Bronchial epithelial cell (primary cell): ENCODE results near the gene ZNF680. TPM values are rescaled to one million over a fixed set of nuclear protein-coding genes. Genes with fewer than 3 reads are reported as not detected.

ENCODE experiments used
- DNase-seq: peaks from one replicate; pipeline ENCODE4 v3.0.0-alpha.2; 2010; ENCODE audit warnings: low read depth
- FAIRE-seq: peaks from 2 replicates; lab custom pipeline; 2011; peaks lifted over from hg19 to GRCh38; lab: Jason Lieb, UNC
- H3K27me3 ChIP-seq: 2 replicates; pipeline ENCODE4 v1.5.1; 2011; ENCODE audit warnings: low read length; ENCODE audit not compliant: control insufficient read depth, insufficient read depth
- H3K36me3 ChIP-seq: 2 replicates; pipeline ENCODE4 v1.5.1; 2011; ENCODE audit warnings: low read length; ENCODE audit not compliant: control insufficient read depth, insufficient read depth
- H3K4me3 ChIP-seq: 2 replicates; pipeline ENCODE4 v1.5.1; 2011; ENCODE audit warnings: mild to moderate bottlenecking, low read depth, low read length, control low read depth
- total RNA-seq: library from RNA; depleted of rRNA; stranded (reverse); fragments of >200 nt; gene quantifications from 2 replicates; pipeline ENCODE4 v1.2.1, GENCODE V29; 2014
- TF ChIP-seq, protein P1 (sequence below): IDR thresholded peaks from 2 replicates; pipeline ENCODE4 v1.5.1; 2011; ENCODE audit warnings: mild to moderate bottlenecking, moderate library complexity, low read length, control low read depth, inconsistent platforms; ENCODE audit not compliant: insufficient read depth, severe bottlenecking

The ZNF680 gene
- total RNA-seq, 1 donor from 2014 or later: 10.3 TPM

DNA sequence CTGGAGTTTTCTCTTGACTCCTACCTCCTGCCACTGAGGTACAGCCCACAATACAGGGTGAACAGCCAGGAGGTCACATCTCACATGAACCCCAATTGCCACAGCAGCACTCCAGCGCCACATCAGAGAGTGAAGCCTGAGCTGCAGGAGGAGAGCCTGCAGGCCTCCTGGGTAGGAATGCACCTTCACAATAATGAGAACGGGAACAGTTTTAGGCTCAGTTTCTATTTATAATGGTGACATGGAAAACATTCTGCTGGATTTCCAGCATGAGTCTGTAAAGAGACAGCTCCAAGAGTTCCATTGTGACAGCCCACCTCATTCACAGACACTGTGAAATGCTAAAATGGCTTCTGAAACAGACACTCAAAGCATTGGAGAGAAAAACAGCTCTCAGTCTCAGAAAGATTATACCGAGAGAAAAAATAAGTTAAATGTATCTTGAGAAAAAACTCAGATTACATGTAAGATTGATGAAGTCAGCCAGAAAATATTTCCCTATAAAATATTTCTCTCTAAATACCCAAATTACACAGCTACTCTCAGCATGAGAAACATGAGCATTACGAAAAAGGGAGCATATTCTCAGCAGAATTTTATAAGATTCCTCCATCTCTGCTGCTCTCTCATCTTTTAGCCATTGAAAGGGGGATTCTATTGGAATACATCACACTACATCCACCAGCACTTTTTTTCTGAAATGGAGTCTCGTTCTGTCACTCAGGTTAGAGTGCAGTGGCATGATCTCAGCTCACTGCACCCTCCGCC, 11.3 kb downstream of the ZNF680 start:
- FAIRE-seq (no peak), DNase-seq (no peak)
- H3K27me3 ChIP-seq: no peaks in the 10 kb centered on the region
- peaks cover 2% of the 10 kb centered on the region for H3K36me3 ChIP-seq
- no peak overlapping the region for H3K4me3 ChIP-seq
- TF ChIP-seq, protein P1, sequence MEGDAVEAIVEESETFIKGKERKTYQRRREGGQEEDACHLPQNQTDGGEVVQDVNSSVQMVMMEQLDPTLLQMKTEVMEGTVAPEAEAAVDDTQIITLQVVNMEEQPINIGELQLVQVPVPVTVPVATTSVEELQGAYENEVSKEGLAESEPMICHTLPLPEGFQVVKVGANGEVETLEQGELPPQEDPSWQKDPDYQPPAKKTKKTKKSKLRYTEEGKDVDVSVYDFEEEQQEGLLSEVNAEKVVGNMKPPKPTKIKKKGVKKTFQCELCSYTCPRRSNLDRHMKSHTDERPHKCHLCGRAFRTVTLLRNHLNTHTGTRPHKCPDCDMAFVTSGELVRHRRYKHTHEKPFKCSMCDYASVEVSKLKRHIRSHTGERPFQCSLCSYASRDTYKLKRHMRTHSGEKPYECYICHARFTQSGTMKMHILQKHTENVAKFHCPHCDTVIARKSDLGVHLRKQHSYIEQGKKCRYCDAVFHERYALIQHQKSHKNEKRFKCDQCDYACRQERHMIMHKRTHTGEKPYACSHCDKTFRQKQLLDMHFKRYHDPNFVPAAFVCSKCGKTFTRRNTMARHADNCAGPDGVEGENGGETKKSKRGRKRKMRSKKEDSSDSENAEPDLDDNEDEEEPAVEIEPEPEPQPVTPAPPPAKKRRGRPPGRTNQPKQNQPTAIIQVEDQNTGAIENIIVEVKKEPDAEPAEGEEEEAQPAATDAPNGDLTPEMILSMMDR: no peak

DNA sequence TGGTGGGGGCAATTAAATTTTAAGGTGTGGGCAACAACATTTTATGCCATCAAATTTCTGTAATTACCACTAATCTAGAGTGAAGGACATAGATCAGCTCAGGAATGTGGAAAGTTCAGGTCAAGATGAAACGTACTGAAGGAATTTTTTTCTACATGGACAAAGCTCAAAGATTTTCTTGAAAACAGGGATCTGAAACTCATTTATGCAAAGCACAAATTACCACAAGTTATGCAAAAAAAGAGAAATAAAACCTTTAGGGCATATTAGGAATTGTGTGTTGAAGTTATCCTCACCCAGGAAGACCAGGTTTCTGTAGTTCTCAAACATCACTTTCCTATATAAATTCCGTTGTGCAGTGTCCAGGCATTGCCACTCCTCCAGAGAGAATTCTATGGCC, 18.9 kb downstream of the ZNF680 start:
- no peak overlapping the region for H3K4me3 ChIP-seq
- no peaks in the 10 kb centered on the region for H3K27me3 ChIP-seq
- no peak for FAIRE-seq
- DNase-seq: no peak
- H3K36me3 ChIP-seq: peaks cover 2% of the 10 kb centered on the region
- TF ChIP-seq, protein P1: no peak

DNA sequence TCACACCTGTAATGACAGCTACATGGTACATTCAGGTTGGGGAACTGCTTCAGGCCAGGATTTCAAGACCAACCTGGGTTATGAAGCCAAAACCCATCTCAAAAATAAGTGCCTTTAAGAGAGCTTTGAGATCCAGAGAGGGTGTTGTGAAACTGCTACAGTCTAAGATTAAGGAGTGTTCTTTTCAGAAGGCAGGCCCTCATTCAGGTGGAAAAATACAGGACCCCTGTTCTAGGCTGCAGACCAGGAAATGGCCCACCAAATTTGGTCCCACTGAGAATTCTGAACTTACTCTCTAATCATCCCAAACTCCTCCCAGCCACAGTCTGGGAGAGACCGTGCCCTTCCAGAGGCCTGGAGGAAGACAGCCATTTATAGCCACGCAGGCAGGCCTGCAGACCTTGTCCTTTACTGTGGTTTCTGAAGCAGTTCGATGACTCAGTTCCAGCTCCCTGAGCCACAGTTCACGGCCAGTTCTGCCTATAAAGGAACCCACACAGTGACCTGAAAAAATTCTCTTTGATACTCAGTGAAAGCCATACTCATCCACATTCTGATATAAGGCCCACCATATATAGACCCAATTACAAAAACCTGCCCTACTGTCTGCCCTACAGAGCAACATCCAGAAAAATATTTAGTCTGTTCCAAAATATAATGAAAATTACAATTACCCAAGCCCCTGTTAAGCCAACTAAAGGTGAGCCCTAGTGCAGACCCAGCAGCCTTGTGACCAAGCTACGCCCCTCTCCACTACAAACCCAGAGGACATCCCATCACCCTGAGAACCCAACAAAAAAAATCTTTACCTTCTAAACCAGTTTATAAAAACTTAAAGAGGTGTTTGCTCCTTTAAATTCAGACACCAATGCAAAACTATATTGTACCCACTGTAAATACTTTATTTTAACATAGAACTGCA, 21.2 kb downstream of the ZNF680 start:
- DNase-seq (peak; percentile 20), FAIRE-seq (no peak)
- no peak overlapping the region for H3K4me3 ChIP-seq
- peaks cover 2% of the 10 kb centered on the region for H3K36me3 ChIP-seq
- TF ChIP-seq, protein P1: no peak
- H3K27me3 ChIP-seq: no peaks in the 10 kb centered on the region

DNA sequence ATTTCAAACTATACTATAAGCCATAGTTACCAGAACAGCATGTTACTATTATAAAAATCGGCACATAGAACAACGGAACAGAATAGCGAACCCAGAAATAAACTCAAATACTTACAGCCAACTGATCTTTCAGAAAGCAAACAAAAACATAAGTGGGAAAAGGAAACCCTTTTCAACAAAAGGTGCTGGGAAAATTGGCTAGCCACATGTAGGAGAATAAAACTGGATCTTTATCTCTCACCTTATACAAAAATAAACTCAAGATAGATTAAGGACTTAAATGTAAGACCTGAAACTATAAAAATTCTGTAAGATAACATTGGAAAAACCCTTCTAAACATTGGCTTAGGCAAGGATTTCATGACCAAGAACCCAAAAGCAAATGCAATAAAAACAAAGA, 29.1 kb downstream of the ZNF680 start:
- no peaks in the 10 kb centered on the region for H3K36me3 ChIP-seq
- TF ChIP-seq, protein P1: no peak
- DNase-seq (no peak), FAIRE-seq (no peak)
- H3K4me3 ChIP-seq: no peak overlapping the region
- no peaks in the 10 kb centered on the region for H3K27me3 ChIP-seq

DNA sequence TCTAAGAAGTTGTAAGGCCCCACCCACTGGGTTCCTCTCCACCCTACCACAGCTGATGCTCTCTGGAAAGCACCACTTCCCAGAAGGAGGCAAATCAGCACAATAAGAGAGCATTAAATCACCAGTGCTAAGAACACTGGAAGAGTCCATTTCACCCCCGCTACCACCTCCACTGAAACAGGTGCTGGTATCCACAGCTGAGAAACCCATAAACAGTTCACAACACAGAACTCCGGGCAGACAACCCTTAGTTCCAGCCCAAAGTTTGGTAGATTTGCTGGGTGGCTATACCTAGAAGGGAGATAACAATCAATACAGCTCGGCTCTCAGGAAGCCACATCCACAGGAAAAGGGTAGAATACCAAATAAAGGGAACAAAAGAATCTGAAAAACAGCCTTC, 34.1 kb downstream of the ZNF680 start:
- FAIRE-seq (no peak), DNase-seq (no peak)
- TF ChIP-seq, protein P1: no peak
- no peak overlapping the region for H3K4me3 ChIP-seq
- peaks cover 6% of the 10 kb centered on the region for H3K36me3 ChIP-seq
- no peaks in the 10 kb centered on the region for H3K27me3 ChIP-seq
